ENCODE measurements around the gene ADISSP.
A peak's percentile ranks its signal among the peaks of the same experiment; 100 is the strongest.

The ADISSP gene

GRCh38 chr20:3767427-3768341 is at the start of gene ADISSP:
TSS of gene ADISSP (minus strand) at chr20:3767753. CDS start at chr20:3760100, 7,653 bp downstream.
- peak; percentile 100 for DNase-seq (ENCODE audit: low spot score)

GRCh38 chr20:3815703-3816315 is 48.3 kb upstream of the ADISSP start:
- DNase-seq (ENCODE audit: low spot score), result no peak

GRCh38 chr20:3814928-3815495 is 47.5 kb upstream of the ADISSP start:
- DNase-seq (ENCODE audit: low spot score), result no peak

GRCh38 chr20:3813848-3814581 is 46.5 kb upstream of the ADISSP start:
- DNase-seq (ENCODE audit: low spot score), result no peak

GRCh38 chr20:3812975-3813847 is 45.7 kb upstream of the ADISSP start:
- DNase-seq (ENCODE audit: low spot score), result no peak

DNA sequence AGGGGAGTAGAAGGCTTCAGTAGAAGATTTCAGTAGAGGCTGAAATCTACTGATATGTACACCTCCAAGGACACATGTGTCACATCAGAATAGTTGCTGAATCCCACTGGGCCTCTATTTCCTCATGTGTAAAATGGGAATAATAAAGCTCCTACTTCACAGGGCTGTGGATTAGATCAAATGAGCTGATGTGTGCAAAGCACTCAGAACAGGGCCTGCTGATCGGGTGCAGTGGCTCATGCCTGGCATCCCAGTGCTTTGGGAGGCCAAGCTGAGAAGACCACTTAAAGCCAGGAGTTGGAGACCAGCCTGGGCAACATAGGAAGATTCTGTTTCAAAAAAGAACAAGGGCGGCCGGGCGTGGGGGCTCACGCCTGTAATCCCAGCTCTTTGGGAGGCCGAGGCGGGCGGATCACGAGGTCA is 44.7 kb upstream of the ADISSP start:
- no peak for DNase-seq (ENCODE audit: low spot score)

DNA sequence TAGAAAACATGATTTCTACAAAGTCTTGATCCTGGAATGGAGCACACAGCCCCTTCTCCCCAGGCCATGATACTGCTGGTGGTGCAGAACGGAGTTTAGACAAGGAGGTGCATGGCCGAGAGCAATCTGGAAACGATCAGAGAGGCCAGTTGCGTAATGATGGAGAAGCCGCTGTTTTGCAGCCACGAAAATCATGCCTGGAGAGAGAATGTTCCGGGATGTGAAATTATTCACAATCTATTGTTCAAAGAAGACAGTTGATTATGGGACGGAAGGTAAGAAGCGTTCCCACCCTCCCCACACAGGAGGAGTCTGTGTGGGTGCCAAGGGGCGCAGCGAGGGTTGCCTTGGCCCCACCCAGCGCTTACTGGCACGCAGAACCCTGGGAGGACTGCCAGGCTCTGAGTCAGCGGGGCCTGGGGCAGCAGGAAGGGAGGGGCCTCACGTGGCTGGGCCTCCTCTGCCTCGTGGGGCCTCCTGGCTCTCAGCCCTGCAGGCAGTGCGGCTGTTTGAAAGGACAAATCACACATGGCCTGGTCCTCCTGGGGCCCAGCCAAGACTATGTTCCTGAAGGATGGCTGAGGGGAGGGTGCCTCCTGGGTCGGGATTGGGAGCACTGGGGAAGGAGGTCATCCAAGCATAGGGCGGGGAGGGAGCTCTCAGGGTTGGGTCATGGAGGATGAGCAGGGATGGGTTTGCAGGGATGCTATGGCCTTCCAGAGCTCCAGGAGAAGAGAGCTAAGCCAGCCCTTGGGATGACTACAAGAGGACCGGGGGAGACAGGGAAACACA is 44.1 kb upstream of the ADISSP start:
- peak; percentile 95 for DNase-seq (ENCODE audit: low spot score)

GRCh38 chr20:3808544-3808943 is 41.0 kb upstream of the ADISSP start:
- DNase-seq (ENCODE audit: low spot score), result no peak

DNA sequence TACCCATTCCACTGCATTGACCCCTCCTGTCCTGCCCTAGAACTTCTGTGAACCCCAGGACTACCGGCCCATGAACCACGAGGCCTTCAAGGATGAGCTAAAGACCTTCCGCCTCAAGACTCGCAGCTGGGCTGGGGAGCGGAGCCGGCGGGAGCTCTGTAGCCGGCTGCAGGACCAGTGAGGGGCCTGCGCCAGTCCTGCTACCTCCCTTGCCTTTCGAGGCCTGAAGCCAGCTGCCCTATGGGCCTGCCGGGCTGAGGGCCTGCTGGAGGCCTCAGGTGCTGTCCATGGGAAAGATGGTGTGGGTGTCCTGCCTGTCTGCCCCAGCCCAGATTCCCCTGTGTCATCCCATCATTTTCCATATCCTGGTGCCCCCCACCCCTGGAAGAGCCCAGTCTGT is 37.2 kb upstream of the ADISSP start:
- no peak for DNase-seq (ENCODE audit: low spot score)

GRCh38 chr20:3804254-3804751 is 36.8 kb upstream of the ADISSP start:
- DNase-seq (ENCODE audit: low spot score), result no peak

DNA sequence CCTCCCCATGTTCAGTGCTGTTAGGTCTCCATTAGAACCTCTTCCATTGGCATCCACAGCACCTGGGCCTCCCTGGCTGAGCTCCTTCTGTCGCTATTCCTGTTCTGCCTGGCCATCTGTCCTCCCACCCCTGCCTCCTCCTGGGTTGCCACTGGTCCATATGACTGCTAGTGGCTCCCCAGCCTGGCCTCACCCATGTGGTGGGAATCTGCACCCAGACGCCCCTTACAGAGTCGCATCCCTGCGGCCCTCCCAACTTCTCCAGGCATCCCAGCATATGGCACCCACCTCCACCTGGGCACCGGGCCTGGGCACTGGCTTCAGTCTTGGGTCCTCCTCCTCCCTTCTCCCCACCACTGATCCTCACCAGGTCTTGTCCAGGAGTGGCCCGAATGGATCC is 36.3 kb upstream of the ADISSP start:
- DNase-seq (ENCODE audit: low spot score), result no peak

- DNase-seq (ENCODE audit: low spot score), result no peak
Measured at GRCh38 chr20:3803289-3803688, 35.7 kb upstream of the ADISSP start.

GRCh38 chr20:3802524-3803239 is 35.1 kb upstream of the ADISSP start:
- no peak for DNase-seq (ENCODE audit: low spot score)

DNA sequence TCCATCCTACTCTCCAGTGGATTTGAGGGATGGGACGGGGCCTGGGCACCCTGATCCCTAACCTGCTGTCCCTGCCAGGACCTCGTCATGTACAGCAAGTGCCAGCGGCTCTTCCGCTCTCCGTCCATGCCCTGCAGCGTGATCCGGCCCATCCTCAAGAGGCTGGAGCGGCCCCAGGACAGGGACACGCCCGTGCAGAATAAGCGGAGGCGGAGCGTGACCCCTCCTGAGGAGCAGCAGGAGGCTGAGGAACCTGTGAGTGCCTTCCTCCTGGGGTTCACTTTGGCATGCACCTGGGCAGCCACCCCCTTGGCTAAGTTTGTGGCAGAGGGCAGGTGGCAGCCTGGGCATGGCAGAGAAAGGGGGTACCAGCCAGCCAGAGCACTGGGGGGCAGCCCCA is 34.3 kb upstream of the ADISSP start:
- no peak for DNase-seq (ENCODE audit: low spot score)

- DNase-seq (ENCODE audit: low spot score), result no peak
Measured at GRCh38 chr20:3801299-3801698, 33.7 kb upstream of the ADISSP start.

DNA sequence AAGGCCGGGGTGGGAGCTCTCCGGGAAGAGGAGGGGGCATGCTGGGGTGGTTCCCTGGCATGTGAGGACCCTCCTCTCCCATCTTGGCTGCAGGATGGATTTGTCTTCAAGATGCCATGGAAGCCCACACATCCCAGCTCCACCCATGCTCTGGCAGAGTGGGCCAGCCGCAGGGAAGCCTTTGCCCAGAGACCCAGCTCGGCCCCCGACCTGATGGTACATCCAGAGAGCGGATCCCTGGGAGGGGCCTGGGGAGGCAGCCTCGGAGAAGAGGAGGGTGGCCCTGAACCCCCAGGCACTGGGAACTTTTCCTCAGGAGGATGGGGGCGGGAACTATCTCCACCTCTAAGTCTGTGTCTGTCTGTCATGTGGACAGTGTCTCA is 33.3 kb upstream of the ADISSP start:
- DNase-seq (ENCODE audit: low spot score), result no peak

GRCh38 chr20:3800256-3800877 is 32.8 kb upstream of the ADISSP start:
- DNase-seq (ENCODE audit: low spot score), result no peak

- DNase-seq (ENCODE audit: low spot score), result no peak
Measured at GRCh38 chr20:3798908-3799248, 31.3 kb upstream of the ADISSP start.

GRCh38 chr20:3798373-3798768 is 30.8 kb upstream of the ADISSP start:
- no peak for DNase-seq (ENCODE audit: low spot score)
